T-cell (primary cell): ENCODE data around the gene ZNG1A. TPM values are rescaled to one million over a fixed set of nuclear protein-coding genes. Genes with fewer than 3 reads are reported as not detected.
"Not testable (repeated sequence)": the region's sequence is repeated elsewhere in the genome, so short reads cannot be mapped to it uniquely, and the experiment has no call there.

ENCODE experiments used
- ATAC-seq, 4 experiments: fragments of 200-7000 bp in 3 of 4; fragments of 150-1000 bp in 1 of 4; cut with Tn5 transposase; replicated peaks in 1 of 4; 1 replicate in 3 of 4; 2 replicates in 1 of 4; pipeline ENCODE4 v1.10.0; 2021; ENCODE audit warnings: moderate library complexity in 3 of 4, mild to moderate bottlenecking in 2 of 4, moderate number of reproducible peaks in 1 of 4
- CTCF ChIA-PET, 2 donors: fragments of 300-600 bp; sonication (Branson Sonifier 250); formaldehyde crosslinking; loops; one replicate each; lab custom pipeline; 2022; ENCODE audit warnings: antibody characterized with exemption in 2 of 2; lab: Charles Lee
- POLR2A ChIA-PET, 2 donors: fragments of 300-600 bp; sonication (Branson Sonifier 250); formaldehyde crosslinking; loops; one replicate each; lab custom pipeline; 2022; ENCODE audit warnings: antibody characterized with exemption in 2 of 2; lab: Charles Lee
- DNase-seq, 35 experiments: peaks; one replicate each; pipeline versions ENCODE4 v3.0.0 to v3.0.0-alpha.2; 2013 to 2023
- H3K27ac ChIP-seq: one replicate; pipeline ENCODE4 v1.5.1; 2013; ENCODE audit warnings: low read length
- H3K27me3 ChIP-seq, 2 experiments: replicated peaks in 1 of 2; 1 replicate in 1 of 2; 2 replicates in 1 of 2; pipeline versions ENCODE4 v1.6.1 to v1.7.0; 2013; ENCODE audit warnings: low read length in 1 of 2, mixed read lengths in 1 of 2; ENCODE audit not compliant: control insufficient read depth in 2 of 2, insufficient read depth in 2 of 2; ENCODE audit errors: extremely low read depth in 1 of 2
- H3K36me3 ChIP-seq, 2 donors: 1 replicate in 1 of 2; 2 replicates in 1 of 2; pipeline versions ENCODE4 v1.6.1 to v1.7.0; 2013; ENCODE audit warnings: low read length in 1 of 2; ENCODE audit not compliant: control insufficient read depth in 2 of 2, insufficient read depth in 1 of 2; ENCODE audit errors: extremely low read depth in 1 of 2
- H3K4me1 ChIP-seq, 2 experiments: 1 replicate in 1 of 2; 2 replicates in 1 of 2; pipeline versions ENCODE4 v1.6.1 to v1.7.0; 2013; ENCODE audit warnings: low read length in 2 of 2, mixed read lengths in 1 of 2; ENCODE audit not compliant: insufficient read depth in 2 of 2, control insufficient read depth in 1 of 2; ENCODE audit errors: extremely low read depth in 1 of 2
- H3K4me3 ChIP-seq, 2 donors: 1 replicate in 1 of 2; 2 replicates in 1 of 2; pipeline versions ENCODE4 v1.5.1 to v1.7.0; 2013; ENCODE audit warnings: mild to moderate bottlenecking in 2 of 2, low read length in 1 of 2, moderate library complexity in 1 of 2; ENCODE audit not compliant: control insufficient read depth in 1 of 2; ENCODE audit errors: extremely low read depth in 1 of 2
- H3K9me3 ChIP-seq: 2 replicates; pipeline ENCODE4 v1.7.0; 2013
- H3K27ac Mint-ChIP-seq, 2 donors: one replicate each; pipeline ENCODE4 v1.8.0; 2020 to 2021; ENCODE audit warnings: mild to moderate bottlenecking in 2 of 2, mixed read lengths in 2 of 2
- H3K27me3 Mint-ChIP-seq, 2 donors: one replicate each; pipeline ENCODE4 v1.8.0; 2021 to 2022; ENCODE audit warnings: mixed read lengths in 2 of 2
- H3K36me3 Mint-ChIP-seq: one replicate; pipeline ENCODE4 v1.8.0; 2021; ENCODE audit warnings: mixed read lengths
- H3K4me1 Mint-ChIP-seq, 3 donors: one replicate each; pipeline ENCODE4 v1.8.0; 2020 to 2022; ENCODE audit warnings: mixed read lengths in 3 of 3, mild to moderate bottlenecking in 1 of 3
- H3K4me3 Mint-ChIP-seq, 3 donors: one replicate each; pipeline ENCODE4 v1.8.0; 2020 to 2022; ENCODE audit warnings: mild to moderate bottlenecking in 3 of 3, mixed read lengths in 3 of 3, moderate library complexity in 3 of 3
- H3K9me3 Mint-ChIP-seq, 3 donors: one replicate each; pipeline ENCODE4 v1.8.0; 2020 to 2022; ENCODE audit warnings: mixed read lengths in 3 of 3
- WGBS: methylation state at CpG from one replicate; pipeline ENCODE4 v1.1.5; 2013; ENCODE audit warnings: missing lambda C conversion rate; ENCODE audit not compliant: insufficient coverage; 5-methylcytosine and 5-hydroxymethylcytosine counted together
- total RNA-seq, 35 experiments: library from RNA in 6 of 35; stranded (reverse) in 6 of 35; fragments of 120-200 nt in 1 of 35; gene quantifications; one replicate each; pipeline versions ENCODE4 v1.2.1 to v1.2.4 and lab custom pipeline; 2013 to 2026

The ZNG1A gene
- total RNA-seq, 5 donors from 2014 or later (not counting 1 experiment from before 2014, with no cell fraction given) = 21.2 to 31.2 (median 22.3) TPM

DNA sequence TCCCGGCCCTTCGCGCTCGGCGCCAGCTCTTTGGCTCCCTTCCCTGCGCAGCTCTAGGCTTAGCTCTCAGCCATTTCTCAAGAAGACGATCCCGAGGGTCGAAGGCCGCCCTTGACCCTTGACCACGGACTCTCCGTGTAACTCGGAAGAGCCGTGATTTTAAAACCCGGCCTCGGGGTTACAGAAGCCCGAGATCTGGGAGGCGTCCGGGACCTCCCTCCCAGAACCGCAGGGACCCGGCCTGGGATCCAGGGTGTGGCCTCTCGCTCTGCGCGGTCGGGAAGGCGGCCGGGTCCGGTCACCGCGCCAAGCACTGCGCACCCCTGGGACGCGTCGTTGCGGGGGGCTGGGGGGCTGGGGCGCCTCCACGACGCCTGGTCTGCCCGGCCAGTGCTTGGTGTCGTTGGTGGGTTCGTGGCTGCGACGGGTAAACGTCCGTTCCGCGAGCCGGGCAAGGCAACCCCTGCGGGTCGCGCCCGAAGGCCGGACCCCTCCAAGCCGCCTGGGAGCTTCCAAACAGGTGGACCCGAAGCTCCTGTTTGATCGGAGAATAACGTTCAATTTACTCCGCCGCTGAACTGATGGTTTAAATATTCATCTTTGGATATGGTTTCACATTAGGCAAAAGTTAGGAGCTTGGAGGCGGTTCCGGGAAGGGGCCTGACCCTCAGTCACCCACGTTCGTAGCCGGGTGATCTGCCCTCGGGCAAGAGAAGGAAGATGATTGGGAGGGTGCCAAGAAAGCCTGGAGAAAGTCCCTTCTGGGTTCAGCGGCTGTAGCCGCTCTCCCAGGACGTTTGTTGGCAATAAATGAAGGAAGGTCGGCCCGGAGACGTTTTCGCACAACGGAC, 64.4 kb downstream of the ZNG1A start:
- CTCF ChIA-PET, H3K36me3 ChIP-seq, H3K9me3 Mint-ChIP-seq, POLR2A ChIA-PET, H3K36me3 Mint-ChIP-seq, H3K9me3 ChIP-seq, H3K27ac ChIP-seq: not testable (repeated sequence)
- Mint-ChIP-seq H3K27ac (peak overlapping the region in 1 of 2 donors; percentile 44), H3K27me3 (peaks cover 24 to 41% of the 10 kb centered on the region in 2 donors), H3K4me1 (peaks cover 18 to 33% (median 24%) of the 10 kb centered on the region in 3 donors), H3K4me3 (peak overlapping the region; percentile 61 to 73 (median 62))
- H3K27me3 ChIP-seq = peaks cover 3 to 44% of the 10 kb centered on the region in 2 experiments
- H3K4me3 ChIP-seq = peak overlapping the region; percentile 21 to 57
- peaks cover 2 to 39% of the 10 kb centered on the region in 2 experiments for H3K4me1 ChIP-seq
- WGBS = 7% methylated on average over 41 of the region's 73 CpGs
- ATAC-seq (peak in 3 of 4 experiments; percentile 9 to 11 (median 10)), DNase-seq (peak in 1 of 35 experiments; percentile 16)

DNA sequence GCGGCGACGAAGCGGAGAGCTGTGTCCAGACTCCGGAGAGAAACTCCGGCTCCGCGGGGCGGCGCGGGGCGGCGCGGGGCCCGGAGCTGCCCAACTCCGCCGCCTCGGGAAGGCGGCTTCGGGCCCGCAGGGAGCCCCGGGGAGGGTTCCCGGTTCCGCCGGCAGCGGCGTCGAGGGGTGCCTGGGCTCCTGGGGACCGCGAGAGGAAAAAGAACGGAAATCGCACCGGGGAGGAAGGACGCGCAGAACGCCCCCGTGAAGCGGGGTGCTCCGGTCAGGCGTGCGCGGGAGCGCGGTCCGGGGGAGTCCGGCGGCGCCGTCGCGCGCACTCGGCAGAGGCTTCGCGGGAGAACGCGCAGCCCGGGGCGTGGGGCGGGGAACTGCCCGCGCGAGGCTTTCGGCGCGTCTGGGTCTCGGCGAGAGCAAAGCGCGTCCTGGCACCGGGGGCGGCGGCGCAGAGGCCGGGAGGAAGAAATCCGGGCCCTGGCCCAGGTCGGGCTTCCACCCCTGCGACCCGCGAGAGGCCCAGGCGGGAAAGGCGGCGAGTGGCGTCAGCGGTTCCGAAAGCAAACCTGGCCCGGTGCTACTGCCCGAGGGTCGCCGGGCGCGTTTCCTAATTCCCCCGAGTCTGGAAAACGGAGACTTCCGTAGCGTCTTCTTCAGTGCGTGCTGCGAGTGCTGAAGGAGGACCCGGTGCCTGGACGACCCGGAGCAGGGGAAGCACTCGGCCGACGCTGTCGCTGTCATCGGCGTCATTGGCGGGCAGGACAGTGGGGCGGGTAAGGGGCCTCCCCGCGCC, 65.2 kb downstream of the ZNG1A start:
- ATAC-seq = peak; percentile 48 to 75 (median 60)
- CTCF ChIA-PET, POLR2A ChIA-PET, H3K9me3 ChIP-seq, H3K27ac ChIP-seq, H3K36me3 ChIP-seq, H3K9me3 Mint-ChIP-seq, H3K27ac Mint-ChIP-seq, H3K36me3 Mint-ChIP-seq: not testable (repeated sequence)
- Histone ChIP-seq H3K4me3 (peak overlapping the region; percentile 21 to 57), H3K27me3 (peaks cover 3 to 50% of the 10 kb centered on the region in 2 experiments), H3K4me1 (peaks cover 2 to 39% of the 10 kb centered on the region in 2 experiments)
- peaks cover 27 to 43% of the 10 kb centered on the region in 2 donors for H3K27me3 Mint-ChIP-seq
- WGBS = 1% methylated on average over 100 of the region's 111 CpGs
- H3K4me3 Mint-ChIP-seq = peak overlapping the region; percentile 61 to 73 (median 62)
- peak in 8 of 35 experiments; percentile 5 to 44 (median 20) for DNase-seq
- peaks cover 21 to 34% (median 28%) of the 10 kb centered on the region in 3 donors for H3K4me1 Mint-ChIP-seq

DNA sequence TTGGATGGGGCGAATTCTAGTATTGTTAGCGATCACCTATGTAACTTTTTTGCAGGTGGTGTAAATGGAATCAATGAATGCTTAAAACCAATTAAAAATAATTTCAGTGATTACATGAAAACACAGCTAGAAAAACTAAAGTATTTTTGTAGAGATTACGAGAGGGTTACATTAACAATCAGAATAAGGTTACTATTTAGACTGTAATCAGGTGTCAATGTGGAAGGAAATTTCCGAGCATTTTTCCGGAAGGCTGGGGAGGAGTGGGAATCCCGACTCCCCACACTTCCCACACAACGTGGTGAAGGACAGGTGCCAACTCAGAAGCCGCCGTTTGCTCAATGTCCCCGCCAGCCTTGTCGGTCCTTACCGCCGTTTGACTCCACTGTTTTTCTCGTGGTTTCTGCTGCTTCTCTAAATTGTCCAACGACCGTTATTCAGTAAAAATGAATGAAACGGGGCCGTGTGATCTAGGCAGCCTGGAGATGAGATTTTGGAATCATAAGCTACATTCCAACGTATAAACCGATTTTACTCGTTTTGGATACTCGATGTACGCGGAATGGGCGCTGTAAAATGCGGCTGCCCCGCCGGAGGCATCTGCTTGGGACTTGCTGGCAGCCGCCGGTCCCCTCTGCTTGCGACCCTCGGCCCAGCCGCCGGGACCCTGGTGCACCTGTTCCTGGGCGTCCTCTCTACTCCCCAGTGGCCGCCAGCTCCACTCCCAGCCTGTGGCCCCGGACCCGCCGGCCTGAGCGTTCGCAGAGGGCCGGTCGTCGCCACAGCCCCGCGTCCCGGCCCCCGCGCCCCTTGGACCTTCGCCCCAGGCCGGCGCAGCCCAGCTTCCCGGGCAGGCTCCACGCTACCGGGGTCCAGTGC, 66.0 kb downstream of the ZNG1A start:
- DNase-seq (peak in 1 of 35 experiments; percentile 0), ATAC-seq (peak in 1 of 4 experiments; percentile 9)
- H3K27ac ChIP-seq, H3K4me3 ChIP-seq, CTCF ChIA-PET, H3K9me3 Mint-ChIP-seq, POLR2A ChIA-PET, H3K36me3 Mint-ChIP-seq, H3K9me3 ChIP-seq, H3K27ac Mint-ChIP-seq, H3K36me3 ChIP-seq: not testable (repeated sequence)
- peaks cover 18 to 28% (median 24%) of the 10 kb centered on the region in 3 donors for H3K4me1 Mint-ChIP-seq
- Histone ChIP-seq H3K4me1 (peaks cover 2 to 35% of the 10 kb centered on the region in 2 experiments), H3K27me3 (peaks cover 3 to 45% of the 10 kb centered on the region in 2 experiments)
- H3K4me3 Mint-ChIP-seq = peak overlapping the region in 2 of 3 donors; percentile 39 to 62
- peaks cover 21 to 43% of the 10 kb centered on the region in 2 donors for H3K27me3 Mint-ChIP-seq
- 17% methylated on average over 14 of the region's 55 CpGs for WGBS

GRCh38 chr9:110672-111071, 68.2 kb downstream of the ZNG1A start:
- CTCF ChIA-PET = not testable (repeated sequence)

GRCh38 chr9:109540-109939, 69.3 kb downstream of the ZNG1A start:
- not testable (repeated sequence) for ATAC-seq

More at GRCh38 chr9:110672-111071, 68.2 kb downstream of the ZNG1A start:
- peaks cover 2 to 20% of the 10 kb centered on the region in 2 experiments for H3K4me1 ChIP-seq
- peaks cover 3 to 35% of the 10 kb centered on the region in 2 experiments for H3K27me3 ChIP-seq
- H3K27ac Mint-ChIP-seq, DNase-seq, H3K36me3 Mint-ChIP-seq, H3K4me3 Mint-ChIP-seq, H3K9me3 ChIP-seq, ATAC-seq, H3K27ac ChIP-seq, POLR2A ChIA-PET, H3K4me3 ChIP-seq, H3K36me3 ChIP-seq, H3K9me3 Mint-ChIP-seq: not testable (repeated sequence)
- peaks cover 28 to 45% of the 10 kb centered on the region in 2 donors for H3K27me3 Mint-ChIP-seq
- H3K4me1 Mint-ChIP-seq = peaks cover 9 to 18% (median 12%) of the 10 kb centered on the region in 3 donors
- WGBS = no CpG with 5 or more reads among the region's 4 CpGs

More at GRCh38 chr9:109540-109939, 69.3 kb downstream of the ZNG1A start:
- H3K27ac ChIP-seq, H3K27ac Mint-ChIP-seq, POLR2A ChIA-PET, H3K36me3 Mint-ChIP-seq, H3K9me3 Mint-ChIP-seq, H3K4me3 Mint-ChIP-seq, DNase-seq, H3K9me3 ChIP-seq, H3K4me3 ChIP-seq, H3K36me3 ChIP-seq, CTCF ChIA-PET: not testable (repeated sequence)
- Histone ChIP-seq H3K4me1 (peaks cover 0 to 14% of the 10 kb centered on the region in 2 experiments), H3K27me3 (peaks cover 3 to 27% of the 10 kb centered on the region in 2 experiments)
- H3K27me3 Mint-ChIP-seq = peaks cover 25 to 40% of the 10 kb centered on the region in 2 donors
- WGBS = no CpG with 5 or more reads among the region's 8 CpGs
- H3K4me1 Mint-ChIP-seq = peaks cover 3 to 12% (median 5%) of the 10 kb centered on the region in 3 donors
